Stimulated activated CD8-positive, alpha-beta memory T cell treated with anti-CD3 and anti-CD28 coated beads, Interleukin-2, amount 100 ng/mL, for 1 hour (primary cell): Measurements from ENCODE around the gene RNF149.
A peak's percentile ranks its signal among the peaks of the same experiment; 100 is the strongest.
"Not testable (repeated sequence)": the region's sequence is repeated elsewhere in the genome, so short reads cannot be mapped to it uniquely, and the experiment has no call there.

ENCODE experiments used
- DNase-seq, 2 donors: peaks; one replicate each; pipeline ENCODE4 v3.0.0-alpha.2; 2020; ENCODE audit warnings: low read depth in 2 of 2

The RNF149 gene

DNA sequence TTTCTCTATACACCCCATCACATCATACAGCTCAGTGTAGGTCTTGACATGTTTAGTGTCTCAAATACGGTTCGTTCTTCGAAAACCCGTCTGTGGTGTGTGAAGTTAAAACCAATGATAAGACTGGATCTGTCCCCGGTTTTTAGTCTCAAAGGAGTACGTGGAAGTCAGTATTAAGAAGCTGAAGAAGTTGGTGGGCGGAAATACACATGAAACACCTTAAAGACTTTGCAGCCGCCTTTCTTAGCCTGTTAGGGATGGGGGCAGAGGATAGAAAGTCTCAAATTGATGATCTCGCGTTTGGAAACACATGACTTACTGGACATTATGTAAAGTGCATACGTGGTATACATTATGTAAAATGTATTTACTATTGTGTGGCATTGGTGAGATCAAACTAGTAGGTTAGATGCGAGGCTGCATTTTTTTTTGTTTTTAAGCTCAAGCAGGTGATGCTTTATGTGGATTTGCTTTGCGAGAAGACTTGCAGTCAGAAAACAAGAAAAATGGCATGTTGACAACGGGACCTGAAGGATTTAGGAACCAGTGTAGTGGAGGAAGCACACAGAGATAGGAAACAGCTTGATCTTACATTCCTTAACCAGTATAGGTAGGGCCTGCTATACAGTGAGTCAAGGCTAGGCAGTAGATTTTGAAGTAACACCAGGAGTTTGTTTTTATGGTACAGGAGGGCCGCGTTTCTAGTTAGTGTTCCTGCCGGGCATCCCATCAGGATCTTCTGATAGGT is 54.6 kb downstream of the RNF149 start:
- no peak for DNase-seq

DNA sequence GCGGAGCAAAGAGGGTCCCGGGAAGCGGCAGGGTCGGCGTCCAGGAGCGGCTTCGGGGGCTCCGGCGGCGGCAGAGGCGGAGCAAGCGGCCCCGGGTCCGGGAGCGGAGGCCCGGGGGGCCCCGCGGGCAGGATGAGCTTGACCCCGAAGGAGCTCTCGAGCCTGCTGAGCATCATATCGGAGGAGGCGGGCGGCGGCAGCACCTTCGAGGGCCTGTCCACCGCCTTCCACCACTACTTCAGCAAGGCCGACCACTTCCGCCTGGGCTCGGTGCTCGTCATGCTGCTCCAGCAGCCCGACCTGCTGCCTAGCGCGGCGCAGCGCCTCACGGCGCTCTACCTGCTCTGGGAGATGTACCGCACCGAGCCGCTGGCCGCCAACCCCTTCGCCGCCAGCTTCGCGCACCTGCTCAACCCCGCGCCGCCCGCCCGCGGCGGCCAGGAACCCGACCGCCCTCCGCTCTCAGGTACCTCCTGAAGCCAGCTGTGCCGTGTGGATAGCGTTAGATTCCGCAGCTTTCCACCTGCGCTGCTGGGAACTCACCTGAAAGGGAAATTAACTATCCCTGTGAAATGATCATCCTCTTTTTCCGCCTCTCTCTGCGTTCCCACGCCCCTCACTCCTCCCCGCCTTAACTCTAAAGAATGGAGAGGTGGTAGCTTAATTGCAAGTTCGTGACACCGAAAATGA is 55.3 kb downstream of the RNF149 start:
- peak; percentile 44 to 60 for DNase-seq

DNA sequence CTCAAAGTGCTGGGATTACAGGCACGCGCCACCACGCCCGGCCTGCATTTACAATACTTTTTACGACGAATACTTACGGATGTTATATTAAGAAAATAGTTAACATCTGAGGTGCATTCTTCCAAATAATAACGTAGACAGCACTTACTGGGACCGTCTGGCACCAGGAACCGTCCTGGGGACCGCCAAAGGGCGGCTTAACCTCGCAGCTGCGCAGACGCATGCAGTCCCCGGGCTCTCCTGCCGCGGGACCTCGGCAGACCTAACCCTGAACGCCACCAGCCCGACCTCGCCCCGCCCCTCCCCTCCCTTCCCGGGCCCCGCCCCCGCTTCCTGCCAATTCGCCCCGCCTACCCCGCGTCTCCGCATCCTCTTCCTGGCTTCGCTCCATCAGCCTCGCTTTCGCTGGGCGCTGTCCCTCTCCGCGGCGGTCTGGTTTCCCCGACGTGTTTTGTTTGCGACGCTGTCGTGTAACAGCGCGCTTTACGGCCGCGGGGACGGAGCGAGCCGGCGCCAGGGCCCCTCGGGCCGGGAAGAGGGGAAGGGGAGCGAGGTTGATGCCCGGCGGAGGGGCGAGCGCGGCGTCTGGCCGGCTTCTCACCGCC is 56.0 kb downstream of the RNF149 start, which contains the start of gene CNOT11:
Gene CNOT11, plus strand, starts transcription at position 479 of the 605 bp plus-strand sequence. Its CDS starts 79 bp downstream, at position 558.
- DNase-seq, result peak; percentile 98 to 99

DNA sequence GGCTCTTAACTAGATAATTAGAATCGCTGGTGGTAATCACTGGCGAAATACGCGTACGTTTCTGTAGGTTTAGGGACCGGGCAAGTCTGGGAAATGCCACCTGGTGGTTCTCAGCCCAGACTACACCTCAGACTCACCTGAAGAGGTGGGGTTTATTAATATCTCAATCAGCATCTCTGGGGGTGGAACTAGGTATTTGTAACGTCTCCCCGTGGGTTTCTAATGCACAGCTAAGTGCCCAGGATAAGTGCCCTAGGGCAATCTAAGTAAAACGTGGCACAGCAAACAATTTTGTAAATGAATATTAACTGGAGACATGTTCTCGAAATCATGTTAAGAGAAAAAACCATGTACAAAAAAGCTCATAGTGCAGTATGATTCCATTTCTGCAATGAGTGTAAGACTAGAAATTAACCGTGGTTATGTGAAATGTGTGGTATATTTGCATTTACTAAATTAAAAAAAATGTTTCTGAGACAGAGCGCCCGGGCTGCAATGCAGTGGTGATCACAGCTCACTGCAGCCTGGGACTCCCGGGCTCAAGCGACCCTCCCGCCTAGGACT is 56.6 kb downstream of the RNF149 start:
- no peak for DNase-seq

DNA sequence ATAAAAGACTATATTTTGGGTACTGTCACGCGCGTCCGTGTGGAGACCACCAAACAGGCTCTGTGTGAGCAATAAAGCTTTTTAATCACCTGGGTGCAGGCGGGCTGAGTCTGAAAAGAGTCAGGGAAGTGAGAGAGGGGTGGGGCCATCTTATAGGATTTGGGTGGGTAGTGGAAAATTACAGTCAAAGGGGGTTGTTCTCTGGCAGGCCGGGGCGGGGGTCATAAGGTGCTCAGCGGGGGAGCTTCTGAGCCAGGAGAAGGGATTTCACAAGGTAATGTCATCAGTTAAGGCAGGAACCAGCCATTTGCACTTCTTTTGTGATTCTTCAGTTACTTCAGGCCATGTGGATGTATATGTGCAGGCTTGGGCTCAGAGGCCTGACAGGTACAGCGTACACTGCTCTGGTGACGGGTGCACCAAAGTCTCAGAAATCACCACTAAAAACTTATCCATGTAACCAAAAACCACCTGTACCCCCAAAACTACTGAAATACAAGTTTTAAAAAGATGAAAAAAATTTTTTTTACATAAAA is 57.2 kb downstream of the RNF149 start:
- DNase-seq, result not testable (repeated sequence)

DNA sequence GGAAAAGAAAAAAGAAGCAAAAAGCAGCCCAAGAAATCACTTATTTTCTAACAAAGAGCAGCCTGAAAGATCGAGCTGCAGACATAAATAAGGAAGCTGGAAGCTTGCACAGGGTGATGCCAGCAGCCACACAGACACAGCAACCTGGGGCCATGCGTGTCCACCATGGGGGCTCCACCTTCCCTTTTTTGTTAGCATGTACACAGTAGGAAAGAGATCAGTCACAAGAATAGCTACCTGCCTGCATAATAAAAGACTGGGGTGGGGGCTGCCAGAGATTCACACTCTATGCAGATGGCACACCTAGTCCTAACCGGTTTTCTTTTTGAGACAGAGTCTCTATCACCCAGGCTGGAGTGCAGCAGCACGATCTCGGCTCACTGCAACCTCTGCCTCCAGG is 58.7 kb downstream of the RNF149 start:
- DNase-seq, result no peak

DNA sequence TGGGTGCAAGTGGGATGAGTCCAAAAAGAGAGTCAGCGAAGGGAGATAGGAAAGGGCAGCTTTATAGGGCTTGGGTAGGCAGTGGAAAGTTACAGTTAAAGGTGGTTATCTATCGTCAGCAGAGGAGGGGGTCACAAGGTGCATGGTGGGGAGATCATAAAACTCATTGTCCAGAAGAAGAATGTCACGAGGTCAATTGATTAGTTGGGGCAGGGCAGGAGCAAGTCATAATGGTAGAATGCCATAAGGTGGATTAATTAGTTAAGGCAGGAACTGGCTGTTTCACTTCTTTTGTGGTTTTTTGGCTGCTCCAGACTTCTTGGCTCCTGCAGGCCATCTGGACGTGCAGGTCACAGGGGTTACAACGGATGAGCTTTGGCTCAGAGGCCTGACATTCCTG is 59.7 kb downstream of the RNF149 start:
- DNase-seq, result not testable (repeated sequence)

DNA sequence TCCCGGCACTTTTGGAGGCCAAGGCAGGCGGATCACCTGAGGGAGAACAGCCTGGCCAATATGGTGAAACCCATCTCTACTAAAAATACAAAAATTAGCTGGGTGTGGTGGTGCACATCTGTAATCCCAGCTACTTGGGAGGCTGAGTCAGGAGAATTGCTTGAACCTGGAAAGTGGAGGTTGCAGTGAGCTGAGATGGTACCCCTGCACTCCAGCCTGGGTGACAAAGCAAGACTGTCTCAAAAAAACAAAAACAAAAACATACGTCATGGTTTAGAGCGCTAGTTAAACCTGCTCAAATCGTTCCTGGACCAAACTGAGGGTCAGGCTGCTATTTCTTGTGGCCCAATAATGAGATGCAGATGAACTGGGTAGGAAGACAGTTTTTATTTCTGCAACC is 63.0 kb downstream of the RNF149 start:
- not testable (repeated sequence) for DNase-seq

DNA sequence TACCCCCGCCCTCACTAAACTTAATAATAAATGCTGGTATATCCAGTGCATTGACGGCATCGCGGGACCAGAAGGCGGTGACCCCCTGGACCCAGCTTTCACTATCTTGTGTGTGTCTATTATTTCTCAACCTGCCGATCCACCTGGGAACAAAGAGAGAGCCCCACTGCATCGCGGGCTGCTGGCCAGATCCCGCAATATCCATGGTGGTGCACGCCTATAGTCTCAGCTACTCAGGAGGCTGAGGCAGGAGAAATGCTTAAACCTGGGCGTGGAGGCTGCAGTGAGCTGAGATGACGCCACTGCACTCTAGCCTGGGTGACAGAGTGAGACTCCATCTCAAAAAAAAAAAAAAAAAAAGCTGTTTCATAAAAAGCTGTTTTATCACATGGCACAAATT is 63.6 kb downstream of the RNF149 start:
- not testable (repeated sequence) for DNase-seq

DNA sequence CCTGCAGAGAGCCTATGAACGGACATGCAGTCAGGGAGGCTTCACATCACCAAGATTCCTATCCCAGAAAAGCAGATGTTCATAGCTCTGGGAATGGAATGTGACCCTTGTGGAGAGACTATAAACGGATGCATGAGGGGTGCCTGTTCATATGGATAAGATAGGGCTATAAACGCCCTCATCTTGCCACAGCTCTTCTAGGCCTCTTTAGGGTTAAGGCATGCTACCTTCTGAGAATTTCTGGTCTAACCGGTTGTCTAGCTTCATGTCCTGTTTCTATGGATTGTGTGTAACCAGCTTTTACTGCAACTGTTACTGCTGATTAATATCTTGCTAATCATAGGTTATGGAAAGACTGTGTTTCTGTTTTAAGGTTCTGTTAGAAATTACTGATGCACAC is 64.1 kb downstream of the RNF149 start:
- not testable (repeated sequence) for DNase-seq

DNA sequence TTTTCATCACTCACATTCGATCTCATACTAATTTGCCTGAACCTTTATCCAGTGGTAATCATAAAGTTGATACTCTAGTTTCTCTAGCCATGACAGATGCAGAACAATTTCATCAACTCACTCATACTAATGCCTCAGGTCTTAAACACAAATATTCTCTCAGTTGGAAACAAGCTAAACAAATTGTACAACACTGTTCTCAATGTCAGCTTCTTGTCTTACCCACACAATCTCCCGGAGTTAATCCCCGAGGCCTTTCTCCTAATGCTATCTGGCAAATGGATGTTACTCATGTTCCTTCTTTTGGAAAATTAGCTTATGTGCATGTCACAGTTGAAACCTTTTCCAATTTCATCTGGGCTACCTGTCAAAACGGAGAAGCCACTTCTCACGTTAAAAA is 67.3 kb downstream of the RNF149 start:
- no peak for DNase-seq

DNA sequence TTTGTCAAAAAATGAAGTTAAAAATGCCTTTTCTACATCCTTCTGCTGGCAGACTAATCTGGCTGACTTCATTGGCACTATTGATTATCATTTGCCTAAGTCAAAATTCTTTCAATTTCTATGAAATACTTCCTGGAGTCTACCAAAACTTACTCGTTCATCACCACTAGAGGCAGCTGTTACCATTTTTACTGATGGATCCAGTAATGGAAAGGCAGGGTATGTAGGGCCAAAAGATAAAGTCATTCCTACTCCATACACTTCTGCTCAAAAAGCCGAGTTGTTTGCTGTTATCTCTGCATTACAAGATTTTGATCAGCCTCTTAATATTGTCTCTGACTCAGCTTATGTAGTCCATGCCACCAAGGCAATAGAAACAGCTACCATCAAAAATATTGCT is 67.8 kb downstream of the RNF149 start:
- DNase-seq, result not testable (repeated sequence)

DNA sequence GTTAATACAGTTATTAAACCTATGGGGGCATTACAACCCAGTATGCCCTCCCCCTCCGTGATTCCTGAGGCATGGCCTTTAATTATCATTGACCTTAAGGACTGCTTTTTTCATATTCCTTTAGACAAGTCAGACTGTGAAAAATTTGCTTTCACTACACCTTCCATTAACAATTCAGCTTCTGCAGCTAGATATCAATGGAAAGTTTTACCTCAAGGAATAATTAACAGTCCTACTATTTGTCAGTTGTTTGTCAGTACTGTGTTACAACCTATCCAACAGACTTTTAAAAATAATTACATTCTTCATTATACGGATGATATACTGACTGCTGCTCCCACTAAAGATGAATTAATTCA is 68.8 kb downstream of the RNF149 start:
- DNase-seq, result not testable (repeated sequence)

DNA sequence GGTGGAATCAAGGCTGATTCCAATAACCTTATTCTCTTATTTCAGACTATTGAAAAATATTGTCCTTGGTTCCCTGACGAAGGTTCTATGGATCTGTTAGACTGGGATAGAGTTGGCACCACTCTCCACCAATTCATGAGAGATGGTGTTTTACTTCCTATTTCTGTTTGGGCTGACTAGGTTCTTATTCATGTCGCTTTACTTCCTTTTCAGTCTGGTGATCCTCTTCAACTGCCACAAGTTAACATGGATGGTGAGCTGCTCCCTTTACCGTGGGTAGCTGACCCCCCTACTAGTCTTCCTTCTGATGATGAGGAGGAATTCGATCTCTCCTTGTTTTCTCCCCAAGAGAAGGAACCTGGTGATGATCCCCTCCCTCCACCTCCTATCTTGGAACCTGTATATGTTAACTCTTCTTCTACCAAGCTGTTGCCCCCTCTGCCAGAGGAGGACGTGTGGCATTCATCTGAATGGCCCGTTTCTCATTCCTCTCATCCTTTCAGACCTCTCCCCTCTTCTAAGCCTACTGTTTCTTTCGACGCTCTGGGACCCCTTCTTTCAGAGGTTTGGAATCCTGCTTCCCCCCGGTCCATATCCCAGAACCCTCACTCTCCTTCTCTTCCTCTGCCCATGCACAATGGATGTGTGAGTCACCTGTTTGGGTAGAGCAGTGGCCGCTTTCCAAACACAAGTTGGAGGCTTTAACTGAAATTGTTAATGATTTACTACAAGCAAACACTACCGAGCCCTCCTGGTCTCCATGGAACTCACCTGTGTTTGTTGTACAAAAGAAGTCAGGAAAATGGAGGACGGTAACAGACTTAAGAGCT is 69.4 kb downstream of the RNF149 start:
- DNase-seq, result no peak

DNA sequence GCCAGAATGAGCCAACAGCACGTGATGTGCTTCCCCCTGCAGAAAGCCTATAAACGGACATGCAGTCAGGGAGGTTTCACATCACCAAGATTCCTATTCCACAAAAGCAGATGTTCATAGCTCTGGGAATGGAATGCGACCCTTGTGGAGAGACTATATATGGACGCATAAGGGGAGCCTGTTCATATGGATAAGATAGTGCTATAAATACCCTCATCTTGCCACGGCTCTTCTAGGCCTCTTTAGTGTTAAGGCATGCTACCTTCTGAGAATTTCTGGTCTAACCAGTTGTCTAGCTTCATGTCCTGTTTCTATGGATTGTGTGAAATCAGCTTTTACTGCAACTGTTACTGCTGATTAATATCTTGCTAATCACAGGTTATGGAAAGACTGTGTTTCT is 70.6 kb downstream of the RNF149 start:
- DNase-seq, result not testable (repeated sequence)

DNA sequence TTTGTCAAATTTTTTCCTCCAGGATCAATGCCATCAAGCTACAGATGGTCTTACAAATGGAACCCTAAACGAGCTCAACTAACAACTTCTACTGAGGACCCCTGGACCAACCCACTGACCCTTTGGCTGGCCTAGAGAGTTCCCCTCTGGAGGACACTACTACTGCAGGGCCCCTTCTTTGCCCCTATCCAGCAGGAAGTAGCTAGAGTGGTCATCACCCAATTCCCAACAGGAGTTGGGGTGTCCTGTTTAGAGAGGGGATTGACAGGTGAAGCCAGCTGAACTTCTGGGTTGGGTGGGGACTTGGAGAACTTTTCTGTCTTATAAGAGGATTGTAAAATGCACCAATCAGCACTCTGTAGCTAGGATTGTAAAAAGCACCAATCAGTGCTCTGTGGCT is 72.5 kb downstream of the RNF149 start:
- DNase-seq, result not testable (repeated sequence)

DNA sequence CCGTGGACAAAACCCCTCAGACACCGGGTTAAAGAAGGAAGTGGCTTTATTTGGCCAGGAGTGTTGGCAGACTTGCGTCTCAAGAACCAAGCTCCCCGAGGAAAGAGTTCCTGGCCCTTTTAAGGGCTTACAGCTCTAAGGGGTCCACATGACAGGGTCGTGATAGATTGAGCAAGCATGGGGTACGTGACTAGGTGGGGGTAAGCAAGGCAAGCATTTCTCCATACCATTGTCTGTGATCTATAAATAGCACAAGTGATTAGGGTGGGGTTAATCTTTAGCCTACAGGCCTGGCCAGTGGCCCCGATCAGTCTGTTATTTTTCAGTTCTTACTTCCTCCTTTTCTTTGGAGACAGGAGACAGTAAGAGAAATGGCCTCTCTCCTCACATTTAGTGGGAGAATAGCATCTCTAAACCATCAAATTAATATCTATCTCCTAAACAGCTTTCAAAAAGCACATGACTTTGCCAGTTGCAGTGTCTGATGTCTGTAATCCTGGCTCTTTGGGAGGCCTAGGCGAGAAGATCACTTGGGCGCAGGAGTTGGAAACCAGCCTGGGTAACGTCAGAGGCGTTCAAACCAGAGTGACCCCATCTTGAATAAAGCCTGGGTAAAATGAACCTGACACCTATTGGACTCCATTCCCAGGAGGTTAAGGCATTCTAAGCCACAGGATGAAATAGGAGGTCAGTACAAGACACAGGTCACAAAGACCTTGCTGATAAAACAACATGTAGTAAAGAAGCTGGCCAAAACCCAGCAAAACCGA is 74.1 kb downstream of the RNF149 start:
- DNase-seq, result no peak

DNA sequence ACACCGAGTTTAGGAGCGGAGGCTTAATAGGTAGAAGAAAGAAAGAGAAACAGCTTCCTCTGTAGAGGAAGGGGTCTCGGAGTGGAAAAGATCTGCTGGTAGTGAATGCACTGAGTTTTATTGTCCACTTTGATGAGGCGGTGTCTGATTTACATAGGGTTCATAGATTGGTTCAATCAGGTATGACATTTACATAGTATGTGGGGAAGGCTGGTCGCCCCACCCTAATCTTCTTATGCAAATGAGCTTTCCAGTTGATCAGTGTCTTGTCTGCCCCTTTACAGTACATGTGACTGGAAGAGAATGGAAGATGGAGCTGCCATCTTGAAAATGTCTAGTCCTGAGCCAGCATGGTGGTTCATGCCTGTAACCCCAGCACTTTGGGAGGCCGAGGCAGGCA is 75.7 kb downstream of the RNF149 start:
- no peak for DNase-seq

DNA sequence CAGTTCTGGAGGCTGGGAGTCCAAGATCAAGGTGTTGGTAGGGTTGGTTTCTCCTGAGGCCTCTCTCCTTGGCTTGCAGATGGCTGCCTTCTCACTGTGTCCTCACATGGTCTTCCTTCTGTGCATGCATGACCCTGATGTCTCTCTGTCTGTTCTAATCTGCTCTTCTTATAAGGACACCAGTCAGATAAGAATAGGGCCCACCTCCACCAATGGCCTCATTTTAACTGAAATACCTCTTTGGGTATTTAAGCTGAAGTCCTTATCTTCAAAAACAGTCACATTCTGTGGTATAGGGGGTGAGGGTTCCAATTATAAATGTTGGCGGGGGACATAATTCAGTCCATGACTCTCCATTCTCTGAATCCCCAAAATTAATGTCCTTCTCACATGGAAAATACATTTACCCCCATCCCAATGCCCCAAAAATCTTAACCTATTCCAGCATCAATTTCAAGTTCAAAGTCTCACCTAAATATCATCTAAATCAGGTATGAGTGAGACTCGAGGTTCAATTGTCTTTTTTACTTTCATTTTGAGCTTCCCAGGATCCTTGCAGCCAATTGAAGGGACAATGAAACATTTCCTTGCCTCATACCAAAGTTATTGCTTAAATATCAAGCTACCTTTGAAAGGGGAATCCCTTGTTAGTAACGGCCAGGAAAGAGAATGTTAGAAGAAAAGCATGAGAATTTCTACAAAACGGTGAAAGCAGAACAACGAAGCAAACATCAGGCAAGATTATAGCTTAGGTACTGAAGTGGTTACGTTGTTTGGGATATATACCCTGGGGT is 76.4 kb downstream of the RNF149 start:
- no peak for DNase-seq

DNA sequence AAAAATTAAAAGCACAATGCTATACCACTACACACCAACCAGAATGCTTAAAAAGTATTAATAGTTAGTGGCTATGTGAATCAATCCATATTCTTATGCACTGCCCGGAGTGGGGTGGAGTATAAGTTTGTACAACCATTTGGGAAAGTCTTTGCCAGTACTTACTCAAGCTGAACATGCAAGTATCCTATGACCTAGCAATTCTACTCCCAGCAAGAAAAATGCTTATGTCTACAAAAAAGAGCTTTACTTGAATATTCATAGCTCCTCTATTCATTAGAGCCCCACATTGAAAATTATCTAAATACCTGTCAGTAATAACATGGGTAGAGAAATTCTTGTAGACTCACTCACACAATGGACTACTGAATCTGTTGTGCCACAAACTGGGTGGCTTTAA is 77.3 kb downstream of the RNF149 start:
- DNase-seq, result no peak
